GM19193 (cell line): Measurements from ENCODE around the gene TIFAB.

Experiments
- POLR2A ChIP-seq: IDR thresholded peaks from 4 replicates; pipeline ENCODE4 v1.6.1; 2011; ENCODE audit not compliant: insufficient read depth, insufficient read length; ENCODE audit errors: extremely low read depth

The TIFAB gene

GRCh38 chr5:135455876-135456237 lies 3.7 kb upstream of the TIFAB start:
- TF ChIP-seq POLR2A = no peak

- TF ChIP-seq POLR2A = no peak
Measured at GRCh38 chr5:135454946-135455345, 2.8 kb upstream of the TIFAB start.

GRCh38 chr5:135453613-135454012 lies 1.5 kb upstream of the TIFAB start:
- no peak for TF ChIP-seq POLR2A

DNA sequence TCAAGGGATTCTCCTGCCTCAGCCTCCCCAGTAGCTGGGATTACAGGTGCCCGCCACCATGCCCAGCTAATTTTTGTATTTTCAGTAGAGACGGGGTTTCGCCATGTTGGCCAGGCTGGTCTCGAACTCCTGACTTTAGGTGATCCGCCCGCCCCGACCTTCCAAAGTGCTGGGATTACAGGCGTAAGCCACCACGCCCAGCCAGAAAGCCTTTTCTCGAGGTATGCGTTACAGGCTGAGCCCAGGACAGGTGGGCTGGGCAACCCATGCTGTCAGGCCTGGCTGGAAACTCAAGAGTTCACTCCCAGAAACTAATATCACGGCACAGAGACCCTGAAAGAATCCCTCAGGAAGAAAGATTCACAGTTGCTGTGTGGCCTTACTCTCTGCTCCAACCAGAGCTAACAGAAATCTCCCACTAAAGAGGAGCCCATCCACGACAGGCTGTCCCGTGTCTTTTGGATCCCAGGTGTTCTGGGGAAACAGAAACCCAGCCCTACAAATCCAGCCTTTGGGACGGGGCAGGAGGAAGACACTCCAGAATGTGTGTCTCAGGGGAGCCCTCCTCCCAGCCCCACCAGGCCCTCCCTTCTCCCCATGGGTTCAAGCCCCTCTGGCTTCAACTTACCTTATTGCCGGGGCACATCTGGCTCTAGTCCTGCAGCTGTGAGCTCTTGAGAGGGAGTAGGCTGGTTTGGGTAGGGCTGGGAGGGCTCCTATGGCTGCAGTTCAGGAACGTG lies 400 bp downstream of the TIFAB start:
- TF ChIP-seq POLR2A = no peak

DNA sequence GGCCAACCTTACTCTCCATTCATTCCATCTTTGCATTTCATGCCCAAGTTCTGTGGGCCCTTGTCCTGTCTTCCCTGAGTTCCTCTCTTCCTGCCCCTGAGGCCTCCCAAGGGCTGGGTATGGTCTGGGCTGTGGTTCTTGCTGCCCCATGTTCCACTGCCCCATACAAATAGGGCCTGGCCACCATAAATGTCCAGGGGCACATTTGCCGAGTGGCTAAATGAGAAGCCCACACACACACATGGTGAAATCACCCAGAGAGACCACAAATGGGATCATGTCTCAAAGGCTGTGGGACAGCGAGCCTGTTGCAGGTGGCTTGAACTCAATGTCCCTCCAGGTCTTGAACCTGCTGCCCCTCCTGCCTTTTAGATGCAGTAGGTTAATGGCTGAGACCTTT lies 1.2 kb downstream of the TIFAB start:
- TF ChIP-seq POLR2A = no peak

GRCh38 chr5:135450336-135450735 lies 1.8 kb downstream of the TIFAB start:
- no peak for TF ChIP-seq POLR2A

DNA sequence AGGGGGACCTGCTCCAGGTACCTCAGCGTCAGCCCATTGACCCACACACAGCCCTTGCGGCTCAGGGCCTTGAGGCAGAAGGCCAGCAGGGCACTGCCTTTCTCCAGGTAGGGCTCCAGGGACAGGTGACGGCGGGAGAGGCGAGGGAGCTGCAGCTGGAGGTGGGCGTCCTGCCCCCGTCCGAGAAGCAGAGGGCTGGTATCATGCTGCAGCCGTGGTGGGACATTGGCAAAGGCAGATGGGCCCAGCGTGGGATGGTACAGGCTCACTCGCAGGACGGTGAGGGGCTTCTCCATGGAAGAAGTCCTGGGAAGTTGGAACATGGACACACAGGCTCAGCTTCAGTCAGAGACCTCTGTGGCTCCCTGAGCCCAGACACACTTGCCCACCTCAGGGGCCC lies 2.5 kb downstream of the TIFAB start:
- no peak for TF ChIP-seq POLR2A

DNA sequence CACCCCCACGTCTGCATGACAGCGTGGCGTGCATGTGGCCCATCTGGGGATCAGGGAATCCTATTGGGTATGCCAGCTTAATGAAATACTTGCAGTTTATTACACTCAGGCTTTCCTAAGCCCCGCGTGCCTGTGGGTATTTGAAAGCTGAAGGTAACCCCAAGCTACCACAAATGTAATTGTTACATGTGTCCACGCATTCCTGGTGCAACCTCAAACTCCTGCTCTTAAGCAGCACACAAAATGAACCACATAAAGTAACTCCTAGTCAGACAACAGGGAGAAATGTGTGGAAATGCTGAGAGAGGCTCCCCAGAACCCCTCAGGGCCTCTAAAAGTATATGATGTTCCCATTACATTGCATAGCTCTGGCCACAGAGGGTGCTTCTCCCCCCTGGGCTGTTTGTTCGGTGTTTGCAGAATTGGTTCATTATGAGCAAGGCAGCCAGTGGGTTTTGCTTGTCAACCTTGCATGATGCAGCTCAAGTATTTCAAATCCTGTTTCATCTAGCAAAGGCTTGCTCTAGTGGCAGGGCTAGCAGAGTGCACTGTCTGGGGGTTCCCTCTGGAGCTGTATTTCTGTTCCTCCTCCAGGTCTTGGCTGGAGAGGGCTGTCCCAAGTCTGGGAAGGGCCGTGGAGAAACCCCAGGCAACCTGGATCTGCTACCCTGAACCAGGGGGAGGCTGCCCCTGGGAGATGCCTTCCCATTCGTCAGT lies 3.2 kb downstream of the TIFAB start:
- TF ChIP-seq POLR2A = no peak

DNA sequence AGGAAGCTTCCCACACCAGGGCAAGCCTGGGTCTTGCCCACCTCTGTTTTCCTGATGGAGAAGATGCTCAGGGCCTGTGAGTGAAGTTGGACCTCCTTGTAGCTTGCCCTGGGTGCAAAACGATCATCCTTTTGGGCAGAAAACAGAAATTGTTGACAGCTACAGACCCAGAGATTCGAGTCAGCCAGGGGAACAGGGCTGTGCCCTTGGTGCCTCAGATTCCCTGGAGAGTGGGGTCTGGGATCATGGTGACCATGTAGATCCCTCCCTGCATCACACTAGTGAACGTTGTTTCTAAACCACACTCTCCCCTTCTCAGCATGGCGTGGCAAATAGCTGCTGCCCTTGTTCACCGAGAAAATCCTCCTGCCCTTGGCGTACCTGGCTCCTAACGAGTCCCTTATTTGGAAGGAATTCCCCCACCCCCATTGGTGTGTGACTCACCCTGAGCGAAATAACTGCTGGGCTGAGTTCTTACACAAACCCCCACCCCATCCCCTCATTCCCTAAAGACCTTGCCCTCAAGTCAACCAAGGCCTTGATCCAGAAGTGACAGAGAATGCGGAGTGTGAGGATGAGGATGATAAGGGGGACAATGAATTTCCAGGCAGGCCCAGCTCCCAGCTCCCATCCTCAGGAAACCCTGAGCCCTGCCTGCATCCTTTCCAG lies 3.9 kb downstream of the TIFAB start:
- TF ChIP-seq POLR2A = no peak

- no peak for TF ChIP-seq POLR2A
Measured at GRCh38 chr5:135447298-135447929, 4.7 kb downstream of the TIFAB start, which contains the start of gene DCANP1. Gene DCANP1, minus strand, starts transcription at chr5:135447348. Its CDS starts 240 bp downstream, at chr5:135447108.

- no peak for TF ChIP-seq POLR2A
Measured at GRCh38 chr5:135446615-135447014, 5.5 kb downstream of the TIFAB start.

DNA sequence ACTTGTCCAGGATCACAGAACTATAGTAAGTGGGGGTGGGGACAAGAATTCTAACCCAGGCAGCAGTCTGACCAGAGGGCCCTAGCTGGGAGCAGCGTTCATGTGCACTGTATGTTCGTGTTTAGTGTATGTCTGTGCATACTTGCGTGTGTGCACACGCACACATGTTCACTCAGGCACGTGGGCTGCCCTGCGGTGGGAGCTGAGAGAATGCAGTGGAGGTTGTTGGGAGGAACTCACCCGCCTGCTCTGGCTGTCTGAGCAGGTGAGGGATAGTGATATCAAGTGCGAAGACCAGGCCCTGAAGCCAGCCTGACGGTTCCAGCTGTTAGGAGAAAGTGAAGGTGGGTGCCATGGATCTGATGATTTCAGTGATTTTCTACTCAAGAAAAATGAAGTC lies 5.9 kb downstream of the TIFAB start:
- no peak for TF ChIP-seq POLR2A

DNA sequence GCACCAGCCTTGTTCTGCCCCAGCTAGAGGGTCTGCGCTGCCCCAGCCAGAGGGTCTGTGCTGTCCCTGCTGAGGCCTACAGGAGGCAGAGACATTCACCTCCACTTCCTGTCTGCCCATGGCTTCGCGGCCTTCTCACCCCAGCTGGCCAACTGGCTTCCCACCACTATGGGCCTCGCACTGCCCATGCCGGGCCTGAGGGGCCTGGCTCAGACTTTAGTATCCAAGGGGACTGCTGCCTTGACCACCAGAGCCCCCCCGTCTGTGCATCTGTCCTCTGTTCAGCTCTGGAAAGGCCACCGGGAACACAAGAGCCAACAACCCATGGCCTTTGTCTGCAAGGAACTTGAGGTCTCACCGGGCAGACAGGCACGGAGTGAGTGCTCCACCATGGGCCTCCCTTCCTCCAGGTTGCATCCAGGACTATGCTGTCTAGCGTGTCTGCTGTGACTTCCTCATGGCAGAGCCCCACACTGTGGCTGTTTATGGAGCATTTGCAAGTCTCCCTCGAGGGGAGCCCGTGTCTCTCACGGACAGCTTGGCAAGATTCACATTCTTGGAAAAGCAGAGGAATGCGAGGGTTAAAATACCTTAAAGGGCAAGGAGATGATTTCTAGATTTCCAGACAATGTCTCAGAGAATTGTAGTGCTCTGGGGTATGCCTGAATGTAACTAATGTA lies 6.7 kb downstream of the TIFAB start:
- no peak for TF ChIP-seq POLR2A

- no peak for TF ChIP-seq POLR2A
Measured at GRCh38 chr5:135444881-135445280, 7.3 kb downstream of the TIFAB start.

- no peak for TF ChIP-seq POLR2A
Measured at GRCh38 chr5:135444360-135444759, 7.8 kb downstream of the TIFAB start.

DNA sequence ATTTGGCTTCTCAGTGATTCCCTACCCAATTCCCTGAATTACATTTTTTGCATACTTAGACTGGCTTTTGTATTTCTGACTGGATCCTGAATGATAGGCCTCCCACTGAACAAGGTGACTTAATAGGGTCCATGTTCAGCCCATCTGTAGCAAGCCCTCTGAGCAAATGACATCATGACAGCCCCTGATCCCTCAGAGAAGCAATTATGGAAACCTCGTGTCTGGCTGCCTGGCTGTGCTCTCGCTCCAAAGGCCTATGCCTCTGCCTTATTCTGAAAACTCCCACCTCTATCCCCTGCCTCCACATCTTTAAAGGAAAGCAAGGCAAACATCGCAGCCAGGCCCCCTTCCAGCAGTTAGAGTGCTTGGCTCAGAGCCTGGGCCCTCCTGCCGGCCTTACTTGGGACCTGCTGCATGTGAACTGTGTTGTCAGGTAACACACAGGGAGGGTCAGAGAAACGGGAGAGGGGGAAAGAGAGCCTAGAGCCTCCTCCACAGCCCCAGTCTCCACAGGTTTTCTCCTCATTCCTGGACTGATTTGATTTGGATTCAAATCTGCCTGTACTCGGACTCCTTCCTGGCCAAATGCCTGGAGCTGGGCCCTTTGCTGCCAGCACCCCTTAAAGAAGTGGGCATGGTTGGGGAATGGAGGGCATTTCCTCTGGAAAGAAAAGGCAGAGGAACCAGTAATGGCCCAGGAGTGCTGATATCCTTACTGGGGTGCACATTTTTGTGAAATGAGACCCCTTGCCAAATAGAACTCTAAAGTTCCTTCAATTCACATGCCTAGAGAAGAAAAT lies 8.8 kb downstream of the TIFAB start:
- TF ChIP-seq POLR2A = no peak
